Measurements from ENCODE around the gene FAM135A. TPM values are rescaled to one million over a fixed set of nuclear protein-coding genes. Genes with fewer than 3 reads are reported as not detected.

FAM135A gene
- total and polyA plus RNA-seq, 2 experiments from 2014 or later: 3.5 to 8.2 TPM

- Histone ChIP-seq H3K4me2 (ENCODE audit: unreplicated experiment) (no peak overlapping the region), H3K9me2 (ENCODE audit: insufficient read depth) (no peaks in the 10 kb centered on the region), H3K79me2 (ENCODE audit: insufficient read depth) (no peaks in the 10 kb centered on the region), H3K27me3 (replicated peaks; ENCODE audit: insufficient read depth) (peaks cover 41% of the 10 kb centered on the region), H3K4me1 (ENCODE audit: insufficient read depth) (no peaks in the 10 kb centered on the region), H3F3A (ENCODE audit: insufficient read depth) (no peaks in the 10 kb centered on the region), H4K20me1 (ENCODE audit: insufficient read depth) (no peaks in the 10 kb centered on the region), H3K36me3 (ENCODE audit: low read depth) (no peaks in the 10 kb centered on the region), H3K9me3 (ENCODE audit: low read depth) (no peaks in the 10 kb centered on the region), H3K9ac (no peak overlapping the region), H3K27ac (no peak overlapping the region), H2AFZ (no peak overlapping the region), H3K4me3 (no peak overlapping the region)
- 0 to 2% methylated on average over 1 of the region's 1 CpG for WGBS, 2 experiments (ENCODE audit: low coverage in 1 of 2, low lambda C conversion rate in 2 of 2, missing lambda C conversion rate in 2 of 2)
- TF ChIP-seq EZH2phosphoT487 (IDR thresholded peaks at IDR 0.05; ENCODE audit: insufficient read depth, low read depth) (no peak), EZH2 (IDR thresholded peaks at IDR 0.05; ENCODE audit: insufficient read depth, poor library complexity, severe bottlenecking) (no peak)
- peak; percentile 93 for DNase-seq
- in situ Hi-C loops (cut with MboI): no loop called here
Measured at GRCh38 chr6:70371454-70372105, 41.7 kb upstream of the FAM135A start.

GRCh38 chr6:70375166-70375565, 38.1 kb upstream of the FAM135A start:
- peak; percentile 61 for DNase-seq
- no peak overlapping the region for H3K4me2 ChIP-seq (ENCODE audit: unreplicated experiment)
- no peaks in the 10 kb centered on the region for H3K9me3 ChIP-seq (ENCODE audit: low read depth)
- H4K20me1 ChIP-seq (ENCODE audit: insufficient read depth): no peaks in the 10 kb centered on the region
- TF ChIP-seq EZH2phosphoT487 (IDR thresholded peaks at IDR 0.05; ENCODE audit: insufficient read depth, low read depth): no peak
- TF ChIP-seq EZH2 (IDR thresholded peaks at IDR 0.05; ENCODE audit: insufficient read depth, poor library complexity, severe bottlenecking): no peak
- peaks cover 29% of the 10 kb centered on the region for H3K27me3 ChIP-seq (replicated peaks; ENCODE audit: insufficient read depth)
- H3K9me2 ChIP-seq (ENCODE audit: insufficient read depth): no peaks in the 10 kb centered on the region
- no peak overlapping the region for H3K4me3 ChIP-seq
- no peak overlapping the region for H2AFZ ChIP-seq
- WGBS, 2 experiments (ENCODE audit: low coverage in 1 of 2, low lambda C conversion rate in 2 of 2, missing lambda C conversion rate in 2 of 2): 60 to 61% methylated on average over 3 of the region's 3 CpGs
- in situ Hi-C loops (cut with MboI): no loop called here
- no peaks in the 10 kb centered on the region for H3F3A ChIP-seq (ENCODE audit: insufficient read depth)
- H3K36me3 ChIP-seq (ENCODE audit: low read depth): no peaks in the 10 kb centered on the region
- no peak overlapping the region for H3K9ac ChIP-seq
- H3K79me2 ChIP-seq (ENCODE audit: insufficient read depth): no peaks in the 10 kb centered on the region
- no peak overlapping the region for H3K27ac ChIP-seq
- H3K4me1 ChIP-seq (ENCODE audit: insufficient read depth): no peaks in the 10 kb centered on the region

DNA sequence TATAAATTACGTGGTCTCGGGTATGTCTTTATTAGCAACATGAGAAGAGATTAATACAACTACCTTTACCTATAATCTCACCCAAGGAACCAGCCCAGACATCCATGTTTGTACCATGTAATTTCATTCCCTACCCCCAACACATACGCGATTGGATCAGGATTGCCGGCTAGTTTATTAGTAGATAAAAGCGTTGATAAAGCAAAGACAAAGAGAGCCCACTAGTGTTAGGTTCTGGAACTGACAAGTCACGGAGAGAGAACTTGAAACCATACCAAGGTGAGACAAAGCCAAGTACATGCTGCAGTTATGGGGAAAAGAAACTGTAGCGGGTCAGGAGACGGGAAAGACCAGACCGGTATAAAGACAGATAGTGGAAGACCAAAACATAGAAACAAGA, 37.4 kb upstream of the FAM135A start:
- Histone ChIP-seq H3K9me2 (ENCODE audit: insufficient read depth) (no peaks in the 10 kb centered on the region), H4K20me1 (ENCODE audit: insufficient read depth) (no peaks in the 10 kb centered on the region), H3K4me1 (ENCODE audit: insufficient read depth) (no peaks in the 10 kb centered on the region), H3K27ac (no peak overlapping the region), H3K4me3 (no peak overlapping the region), H2AFZ (no peak overlapping the region), H3K27me3 (replicated peaks; ENCODE audit: insufficient read depth) (peaks cover 25% of the 10 kb centered on the region), H3K79me2 (ENCODE audit: insufficient read depth) (no peaks in the 10 kb centered on the region), H3F3A (ENCODE audit: insufficient read depth) (no peaks in the 10 kb centered on the region), H3K36me3 (ENCODE audit: low read depth) (no peaks in the 10 kb centered on the region), H3K9ac (no peak overlapping the region), H3K4me2 (ENCODE audit: unreplicated experiment) (no peak overlapping the region), H3K9me3 (ENCODE audit: low read depth) (no peaks in the 10 kb centered on the region)
- in situ Hi-C loops (cut with MboI): no loop called here
- DNase-seq: peak; percentile 7
- 65 to 66% methylated on average over 10 of the region's 10 CpGs for WGBS, 2 experiments (ENCODE audit: low coverage in 1 of 2, low lambda C conversion rate in 2 of 2, missing lambda C conversion rate in 2 of 2)
- TF ChIP-seq EZH2 (IDR thresholded peaks at IDR 0.05; ENCODE audit: insufficient read depth, poor library complexity, severe bottlenecking): no peak
- TF ChIP-seq EZH2phosphoT487 (IDR thresholded peaks at IDR 0.05; ENCODE audit: insufficient read depth, low read depth): no peak

DNA sequence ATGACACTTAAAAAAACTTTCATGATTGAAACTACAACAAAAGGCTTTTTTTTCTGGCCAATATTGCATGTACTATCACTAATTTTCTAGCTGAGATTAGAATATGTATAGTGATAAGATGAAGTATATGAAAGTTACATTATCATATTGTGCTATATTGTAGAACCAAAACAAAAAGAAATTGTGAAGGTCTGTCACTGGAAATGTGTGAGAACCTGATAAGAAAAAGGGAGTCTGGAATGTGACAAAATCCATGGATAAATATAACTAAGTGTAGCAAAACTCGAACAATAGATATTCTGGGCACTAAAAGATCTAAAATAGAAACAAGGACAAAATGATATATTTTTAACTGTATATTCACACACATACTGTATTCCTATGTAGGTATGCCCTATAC, 36.7 kb upstream of the FAM135A start:
- Histone ChIP-seq H3K9ac (no peak overlapping the region), H3K9me2 (ENCODE audit: insufficient read depth) (no peaks in the 10 kb centered on the region), H3K27ac (no peak overlapping the region), H3K36me3 (ENCODE audit: low read depth) (no peaks in the 10 kb centered on the region), H3K4me1 (ENCODE audit: insufficient read depth) (no peaks in the 10 kb centered on the region), H3K9me3 (ENCODE audit: low read depth) (no peaks in the 10 kb centered on the region), H3K79me2 (ENCODE audit: insufficient read depth) (no peaks in the 10 kb centered on the region), H4K20me1 (ENCODE audit: insufficient read depth) (no peaks in the 10 kb centered on the region), H3F3A (ENCODE audit: insufficient read depth) (no peaks in the 10 kb centered on the region), H3K4me3 (no peak overlapping the region), H3K27me3 (replicated peaks; ENCODE audit: insufficient read depth) (peaks cover 25% of the 10 kb centered on the region), H2AFZ (no peak overlapping the region), H3K4me2 (ENCODE audit: unreplicated experiment) (no peak overlapping the region)
- in situ Hi-C loops (cut with MboI): no loop called here
- TF ChIP-seq EZH2 (IDR thresholded peaks at IDR 0.05; ENCODE audit: insufficient read depth, poor library complexity, severe bottlenecking) (no peak), EZH2phosphoT487 (IDR thresholded peaks at IDR 0.05; ENCODE audit: insufficient read depth, low read depth) (no peak)
- WGBS, 2 experiments (ENCODE audit: low coverage in 1 of 2, low lambda C conversion rate in 2 of 2, missing lambda C conversion rate in 2 of 2): 20 to 33% methylated on average over 1 of the region's 1 CpG
- DNase-seq: no peak

All from GM23248 (cell line).